HUES6 (cell line): ENCODE measurements around the gene HILPDA.

Source experiments
- H3K27ac ChIP-seq: 2 replicates; pipeline ENCODE4 v1.7.0; 2013; ENCODE audit warnings: low read depth, mild to moderate bottlenecking, low read length, inconsistent platforms
- H3K27me3 ChIP-seq: 2 replicates; pipeline ENCODE4 v1.6.1; 2013; ENCODE audit warnings: low read length; ENCODE audit not compliant: control insufficient read depth, insufficient read depth
- H3K36me3 ChIP-seq: 2 replicates; pipeline ENCODE4 v1.6.1; 2013; ENCODE audit warnings: low read length; ENCODE audit not compliant: control insufficient read depth, insufficient read depth
- H3K4me1 ChIP-seq: 2 replicates; pipeline ENCODE4 v1.6.1; 2013; ENCODE audit warnings: low read length; ENCODE audit not compliant: control insufficient read depth, insufficient read depth
- H3K4me3 ChIP-seq: 2 replicates; pipeline ENCODE4 v1.5.1; 2013; ENCODE audit warnings: low read depth, low read length
- H3K9ac ChIP-seq: one replicate; pipeline ENCODE4 v1.6.1; 2013; ENCODE audit warnings: mild to moderate bottlenecking, low read length
- H3K9me3 ChIP-seq: 2 replicates; pipeline ENCODE4 v1.6.1; 2013; ENCODE audit warnings: low read depth, low read length; ENCODE audit not compliant: control insufficient read depth, insufficient read depth

HILPDA gene

DNA sequence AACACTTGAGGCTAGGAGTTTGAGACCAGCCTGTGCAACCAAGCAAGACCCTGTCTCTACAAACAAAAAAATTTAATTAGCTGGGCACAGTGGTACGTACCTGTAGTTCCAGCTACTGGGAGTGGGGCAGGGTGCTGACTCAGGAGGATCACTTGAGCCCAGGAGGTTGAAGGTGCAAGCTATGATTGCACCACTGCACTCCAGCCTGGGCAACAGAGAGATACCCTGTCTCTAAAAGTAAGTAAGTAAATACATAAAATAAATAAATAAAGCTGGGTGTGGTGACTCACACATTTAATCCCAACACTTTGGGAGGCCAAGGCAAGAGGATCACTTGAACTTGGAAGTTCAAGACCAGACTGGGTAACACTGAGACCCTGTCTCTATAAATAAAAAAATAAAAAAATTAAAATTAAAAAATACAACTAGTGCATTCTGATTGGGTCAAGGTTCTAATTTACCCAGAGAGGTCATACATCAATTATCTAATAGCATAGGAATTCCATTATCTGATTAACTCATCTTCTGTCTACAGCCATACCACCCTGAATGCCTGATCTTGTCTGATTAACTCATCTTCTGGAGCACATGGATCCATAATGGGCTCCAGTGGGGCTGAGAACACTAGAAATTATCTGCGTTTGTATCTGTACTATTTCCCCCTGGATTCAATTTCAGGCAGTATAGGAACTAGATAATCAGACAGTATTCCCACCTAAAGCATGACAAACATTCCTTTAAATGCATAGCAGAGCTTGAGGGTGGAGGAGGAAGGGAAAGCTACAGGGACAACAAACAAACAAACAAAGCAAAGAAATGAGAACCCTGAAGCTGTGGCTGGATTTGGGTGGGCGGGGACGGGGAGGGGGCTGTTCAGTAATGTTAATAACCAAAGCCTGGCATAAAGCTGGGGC lies 21.0 kb upstream of the HILPDA start:
- Histone ChIP-seq H3K9ac (no peak overlapping the region), H3K27me3 (no peaks in the 10 kb centered on the region), H3K4me3 (no peak overlapping the region), H3K36me3 (no peaks in the 10 kb centered on the region), H3K9me3 (no peaks in the 10 kb centered on the region), H3K27ac (no peak overlapping the region), H3K4me1 (peaks cover 36% of the 10 kb centered on the region)

DNA sequence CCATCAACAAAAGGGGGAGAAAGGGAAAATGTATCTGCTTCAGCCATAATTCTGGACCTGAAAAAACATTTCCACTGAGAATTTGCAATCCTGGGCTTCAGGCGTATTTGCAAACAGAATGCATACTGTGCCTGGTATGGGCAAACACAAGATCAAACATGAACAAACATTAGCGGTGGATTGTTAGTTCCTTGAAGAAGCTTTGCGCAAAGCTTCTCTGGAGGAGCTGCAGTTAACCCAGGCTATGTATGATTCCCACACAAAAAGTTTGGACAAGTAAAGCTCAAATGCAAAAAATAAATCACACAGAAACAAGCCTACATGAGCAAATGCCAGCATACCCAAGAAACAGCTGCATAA lies 20.4 kb upstream of the HILPDA start:
- Histone ChIP-seq H3K27ac (no peak overlapping the region), H3K4me3 (no peak overlapping the region), H3K4me1 (peaks cover 36% of the 10 kb centered on the region), H3K9me3 (no peaks in the 10 kb centered on the region), H3K27me3 (no peaks in the 10 kb centered on the region), H3K9ac (no peak overlapping the region), H3K36me3 (no peaks in the 10 kb centered on the region)

DNA sequence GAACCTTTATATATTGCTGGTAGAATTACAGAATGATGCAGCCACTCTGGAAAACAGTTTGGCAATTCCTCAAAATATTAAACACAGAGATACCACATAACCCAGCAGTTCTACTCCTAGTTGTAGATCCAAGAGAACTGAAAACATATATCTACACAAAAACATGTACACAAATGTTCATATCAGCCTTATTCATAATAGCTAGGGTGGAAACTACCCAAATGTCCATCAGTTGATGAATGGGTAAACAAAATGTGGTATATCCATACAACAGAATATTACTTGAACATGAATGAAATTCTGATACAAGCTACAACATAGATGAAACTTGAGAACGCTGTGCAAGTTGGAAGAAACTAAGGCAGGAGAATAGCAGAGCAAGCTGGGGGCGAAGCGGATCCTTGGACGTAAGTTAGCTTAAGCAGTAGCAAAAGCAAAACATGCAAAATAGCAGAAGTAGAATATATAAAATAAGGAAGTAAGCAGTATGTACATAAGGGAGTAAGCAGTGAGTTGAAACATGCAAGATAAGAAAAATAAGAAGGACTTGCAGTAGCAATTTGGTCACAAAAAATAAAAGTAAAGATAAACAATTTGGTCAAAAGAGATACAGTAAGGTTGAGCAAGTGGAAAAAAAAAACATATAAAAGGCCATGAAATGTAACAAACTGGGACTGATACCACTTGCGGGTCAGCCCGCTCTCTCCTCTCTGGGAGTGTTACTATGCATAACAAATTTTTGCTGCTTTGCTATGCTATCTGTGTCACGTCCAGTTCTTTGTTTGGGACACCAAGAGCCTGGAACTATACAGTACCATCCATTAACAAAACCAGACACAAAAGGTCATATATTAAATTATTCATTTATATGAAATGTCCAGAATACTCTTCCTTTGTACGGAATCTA lies 18.0 kb upstream of the HILPDA start:
- H3K4me3 ChIP-seq: no peak overlapping the region
- H3K9ac ChIP-seq: no peak overlapping the region
- H3K9me3 ChIP-seq: no peaks in the 10 kb centered on the region
- H3K4me1 ChIP-seq: peaks cover 17% of the 10 kb centered on the region
- H3K27me3 ChIP-seq: no peaks in the 10 kb centered on the region
- no peaks in the 10 kb centered on the region for H3K36me3 ChIP-seq
- no peak overlapping the region for H3K27ac ChIP-seq

DNA sequence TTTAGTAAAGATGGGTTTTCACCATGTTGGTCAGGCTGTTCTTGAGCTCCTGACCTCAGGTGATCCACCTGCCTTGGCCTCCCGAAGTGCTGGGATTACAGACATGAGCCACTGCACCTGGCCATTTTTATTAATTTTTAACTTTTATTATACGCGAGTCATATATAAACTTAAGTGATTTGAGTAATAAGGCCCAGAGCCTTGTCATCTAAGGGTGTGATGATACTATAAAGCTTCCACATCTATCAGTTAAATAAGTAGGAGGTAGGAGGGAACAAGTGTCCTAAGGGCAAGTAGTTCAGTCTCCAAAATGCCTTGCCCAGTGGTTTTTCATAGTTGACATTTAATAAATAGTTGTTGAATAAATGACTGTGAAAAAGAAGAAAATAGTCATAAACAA lies 13.3 kb upstream of the HILPDA start:
- H3K36me3 ChIP-seq: no peaks in the 10 kb centered on the region
- peaks cover 16% of the 10 kb centered on the region; the same call in 1 of the 2 replicates for H3K4me1 ChIP-seq
- no peaks in the 10 kb centered on the region for H3K9me3 ChIP-seq
- no peak overlapping the region for H3K4me3 ChIP-seq
- H3K9ac ChIP-seq: no peak overlapping the region
- H3K27ac ChIP-seq: no peak overlapping the region
- H3K27me3 ChIP-seq: no peaks in the 10 kb centered on the region

DNA sequence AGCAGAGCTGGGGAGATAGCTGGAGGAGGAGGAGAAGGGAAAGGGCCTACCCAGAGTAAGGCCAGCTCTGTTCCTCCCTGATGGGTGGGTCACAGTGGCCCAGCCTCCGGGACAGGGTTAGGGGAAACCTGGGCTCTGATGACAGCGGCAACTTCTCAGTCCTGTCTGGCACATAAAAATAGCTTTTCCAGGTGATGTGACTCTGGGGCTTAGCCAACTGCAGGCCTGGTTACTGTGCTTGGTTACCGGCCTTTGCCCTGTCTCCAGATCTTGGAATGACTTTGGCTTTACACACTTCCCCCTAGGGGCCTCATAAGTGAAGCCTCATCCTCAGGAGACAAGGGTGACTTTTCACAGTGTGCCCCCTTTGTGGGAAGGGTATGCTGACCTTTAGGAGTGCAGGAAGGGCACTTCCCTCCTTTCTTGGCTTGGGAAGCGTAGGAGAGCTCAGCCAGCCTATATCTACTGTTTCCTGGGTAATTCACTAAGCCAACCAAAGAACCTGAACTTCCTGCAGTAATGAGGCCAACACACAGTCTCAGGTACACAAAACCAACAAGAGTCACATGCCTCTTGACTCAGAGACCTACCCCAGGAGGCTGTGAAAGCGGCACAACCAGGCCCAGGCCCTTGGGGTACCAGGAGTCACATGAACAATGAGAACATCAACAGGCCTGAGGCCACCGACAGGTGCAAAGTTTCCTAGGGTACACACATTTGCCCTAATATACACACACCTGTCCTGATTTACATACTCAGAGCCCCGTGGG lies 11.7 kb upstream of the HILPDA start:
- peaks cover 16% of the 10 kb centered on the region; the same call in 1 of the 2 replicates for H3K4me1 ChIP-seq

DNA sequence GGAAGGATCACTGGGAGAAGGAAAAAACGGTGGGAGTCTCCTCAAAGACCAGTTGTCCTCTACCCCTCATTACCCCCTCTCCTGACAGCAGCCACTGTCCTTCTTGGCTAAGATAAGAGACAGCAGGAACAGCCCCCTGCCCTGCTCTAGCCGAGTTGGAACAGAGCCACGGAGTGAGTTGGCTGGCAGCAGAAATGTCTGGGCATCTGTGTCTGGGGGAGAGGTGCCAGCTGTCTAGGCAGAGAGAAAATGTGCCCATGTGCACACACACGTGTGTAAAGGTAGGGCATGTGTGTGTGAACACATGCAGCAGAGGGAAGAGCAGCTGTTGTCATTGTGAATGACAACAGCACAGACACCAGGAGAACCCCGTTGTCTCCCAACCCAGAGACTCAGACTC lies 9.4 kb upstream of the HILPDA start:
- no peaks in the 10 kb centered on the region for H3K36me3 ChIP-seq
- H3K27ac ChIP-seq: no peak overlapping the region

More for the DNA sequence above, 11.7 kb upstream of the HILPDA start:
- Histone ChIP-seq H3K36me3 (no peaks in the 10 kb centered on the region), H3K27me3 (no peaks in the 10 kb centered on the region), H3K9me3 (no peaks in the 10 kb centered on the region), H3K27ac (no peak overlapping the region), H3K9ac (no peak overlapping the region), H3K4me3 (no peak overlapping the region)

DNA sequence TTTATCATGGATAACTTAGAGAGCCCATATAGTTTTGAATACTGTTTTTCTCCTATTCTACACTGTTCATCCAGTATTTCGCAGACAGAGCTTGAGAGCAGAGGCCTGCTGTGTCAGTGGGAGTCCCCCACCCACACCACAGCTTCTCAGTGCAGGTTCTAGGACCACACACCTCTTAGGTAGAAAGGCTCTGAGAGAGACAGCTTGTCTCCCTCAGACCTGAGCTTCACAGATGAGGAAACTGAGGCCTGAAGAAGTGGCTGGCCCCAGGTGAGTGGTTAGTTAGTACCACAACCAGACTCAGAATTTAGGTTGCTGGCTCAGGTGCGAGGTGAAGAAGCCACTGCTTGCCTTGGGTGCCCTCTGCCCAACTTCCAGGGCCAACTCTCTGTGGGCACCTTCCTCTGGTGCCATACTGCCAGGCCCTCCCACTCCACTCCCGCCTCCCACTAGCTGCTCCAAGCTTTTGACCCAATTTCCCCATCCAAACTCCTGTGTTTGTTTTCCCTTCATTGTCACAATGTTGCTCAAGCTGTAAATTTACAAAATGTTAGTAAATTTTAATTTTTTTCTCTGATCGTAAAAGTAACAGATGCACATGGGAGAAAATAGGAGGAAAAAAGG lies 7.6 kb upstream of the HILPDA start:
- Histone ChIP-seq H3K9ac (no peak overlapping the region), H3K27me3 (no peaks in the 10 kb centered on the region), H3K4me1 (peaks cover 23% of the 10 kb centered on the region), H3K9me3 (no peaks in the 10 kb centered on the region), H3K27ac (no peak overlapping the region), H3K36me3 (no peaks in the 10 kb centered on the region), H3K4me3 (no peak overlapping the region)

More for the DNA sequence above, 9.4 kb upstream of the HILPDA start:
- Histone ChIP-seq H3K9me3 (no peaks in the 10 kb centered on the region), H3K9ac (no peak overlapping the region), H3K4me3 (no peak overlapping the region), H3K27me3 (no peaks in the 10 kb centered on the region), H3K4me1 (peaks cover 16% of the 10 kb centered on the region; the same call in 1 of the 2 replicates)

DNA sequence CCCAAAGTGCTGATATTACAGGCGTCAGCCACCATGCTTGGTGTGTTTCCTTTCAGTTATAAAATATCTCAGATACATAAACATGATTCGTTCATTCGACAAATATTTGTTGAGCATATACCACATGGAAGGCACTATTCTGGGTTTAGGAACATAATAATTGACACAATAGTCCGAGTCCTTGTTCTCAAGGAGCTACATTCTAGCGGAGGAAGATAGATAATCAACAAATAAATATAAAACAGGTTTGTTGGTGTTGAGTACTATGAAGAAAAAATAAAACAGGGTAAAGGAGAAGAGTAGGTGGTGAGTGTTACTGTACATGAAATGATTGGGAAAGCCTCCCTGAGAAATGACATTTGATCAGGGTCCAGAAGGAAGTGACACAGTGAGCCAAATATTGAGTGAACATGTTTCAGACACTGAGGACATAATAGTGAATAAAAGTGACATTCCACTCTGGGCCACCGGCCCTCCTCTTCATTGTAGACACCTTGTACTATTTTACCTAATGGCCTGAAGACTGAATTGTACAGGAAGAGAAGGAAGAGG lies 6.9 kb upstream of the HILPDA start:
- H3K9ac ChIP-seq: no peak overlapping the region
- H3K4me1 ChIP-seq: peaks cover 23% of the 10 kb centered on the region
- no peak overlapping the region for H3K27ac ChIP-seq
- no peaks in the 10 kb centered on the region for H3K27me3 ChIP-seq
- no peaks in the 10 kb centered on the region for H3K36me3 ChIP-seq
- no peaks in the 10 kb centered on the region for H3K9me3 ChIP-seq
- no peak overlapping the region for H3K4me3 ChIP-seq

DNA sequence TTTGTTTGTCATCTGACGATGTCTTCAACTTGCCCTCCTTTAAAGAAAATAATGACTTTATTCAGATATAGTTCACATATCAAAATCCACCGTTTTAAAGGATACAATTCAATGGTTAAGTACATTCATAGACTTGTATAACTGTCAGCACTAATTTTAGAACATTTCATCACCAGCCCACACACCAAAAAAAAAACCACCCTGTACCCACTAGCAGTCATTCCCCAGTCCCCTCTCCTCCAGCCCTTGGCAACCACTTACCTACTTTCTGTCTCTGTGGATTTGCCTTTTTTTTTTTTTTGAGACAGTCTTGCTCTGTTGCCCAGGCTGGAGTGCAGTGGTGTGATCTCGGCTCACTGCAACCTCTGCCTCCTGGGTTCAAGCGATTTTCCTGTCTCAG lies 5.3 kb upstream of the HILPDA start:
- Histone ChIP-seq H3K9ac (no peak overlapping the region), H3K4me3 (no peak overlapping the region), H3K9me3 (no peaks in the 10 kb centered on the region), H3K27me3 (no peaks in the 10 kb centered on the region), H3K27ac (no peak overlapping the region), H3K36me3 (no peaks in the 10 kb centered on the region), H3K4me1 (peaks cover 28% of the 10 kb centered on the region)

DNA sequence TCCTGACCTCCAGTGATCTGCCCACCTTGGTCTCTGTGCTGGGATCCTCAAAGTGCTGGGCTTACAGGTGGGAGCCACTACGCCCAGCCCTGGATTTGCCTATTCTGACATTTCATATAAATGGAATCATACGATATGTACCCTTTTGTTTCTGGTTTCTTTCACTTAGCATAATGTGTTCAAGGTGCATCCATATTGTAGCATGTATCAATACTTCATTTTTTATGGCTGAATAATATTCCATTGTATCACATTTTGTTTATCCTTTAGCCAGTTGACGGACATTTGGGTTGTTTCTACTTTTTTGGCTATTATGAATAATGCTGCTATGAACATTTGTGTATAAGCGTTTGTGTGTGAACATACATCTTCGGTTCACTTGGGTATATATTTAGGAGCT lies 4.8 kb upstream of the HILPDA start:
- Histone ChIP-seq H3K27ac (no peak overlapping the region), H3K9me3 (no peaks in the 10 kb centered on the region), H3K4me1 (peaks cover 29% of the 10 kb centered on the region), H3K9ac (no peak overlapping the region), H3K27me3 (no peaks in the 10 kb centered on the region), H3K36me3 (no peaks in the 10 kb centered on the region), H3K4me3 (no peak overlapping the region)
